HG03066 (cell line): ENCODE measurements around the gene ERVFRD-1.

Experiments
- ATAC-seq: cut with Tn5 transposase; IDR thresholded peaks from one replicate; pipeline ENCODE4 v1.9.1; 2021; ENCODE audit warnings: low read depth; ENCODE audit not compliant: unreplicated experiment

Gene ERVFRD-1

GRCh38 chr6:11055127-11055627 lies 56.3 kb downstream of the ERVFRD-1 start:
- no peak for ATAC-seq

DNA sequence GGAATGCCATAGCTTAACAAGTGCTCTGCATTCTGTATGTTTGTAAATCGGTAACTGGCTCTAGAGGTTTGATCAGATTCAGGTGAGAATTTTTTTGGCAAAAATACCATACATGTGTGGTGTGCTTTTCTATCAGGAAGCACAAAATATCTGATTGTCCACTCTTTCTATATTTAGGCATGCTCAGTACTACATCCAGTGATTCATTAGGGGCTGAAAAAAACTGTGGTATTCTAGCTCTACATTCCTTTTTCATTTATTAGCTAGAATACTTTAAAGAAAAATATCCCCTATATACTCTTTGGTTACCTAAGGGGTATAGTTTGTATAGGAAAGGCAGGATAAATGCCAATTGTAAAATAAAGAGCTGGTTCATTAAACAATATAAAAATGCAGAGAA lies 56.8 kb downstream of the ERVFRD-1 start:
- ATAC-seq, result no peak

- no peak for ATAC-seq
These were observed 58.2 kb downstream of the ERVFRD-1 start for GRCh38 chr6:11053307-11053706.
